NCI-H2196 (cell line): Measurements from ENCODE around the gene EPS8.

Experiments
- DNase-seq: peaks from one replicate; lab custom pipeline; 2025; ENCODE audit not compliant: unreplicated experiment; lab: John Stamatoyannopoulos, UW

Gene EPS8

GRCh38 chr12:15698377-15698871 lies 90.8 kb downstream of the EPS8 start:
- DNase-seq: no peak

DNA sequence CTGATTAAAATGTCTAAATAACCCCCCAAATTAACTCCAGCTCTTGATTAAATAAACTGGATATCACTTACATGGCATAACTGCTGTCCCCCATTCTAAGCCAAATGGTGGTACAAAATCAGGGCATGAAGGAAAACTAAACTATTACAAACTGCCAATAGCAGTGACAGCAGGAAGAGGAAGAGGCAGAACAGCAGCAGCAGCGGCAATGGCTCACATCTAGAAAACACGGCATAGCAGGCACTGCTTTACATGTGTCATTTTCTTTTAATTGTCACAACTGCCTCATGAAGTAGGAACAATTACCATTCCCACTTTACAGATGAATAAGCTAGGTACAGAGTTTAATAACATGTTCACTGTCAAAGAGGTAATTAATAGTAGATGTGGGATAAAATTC lies 92.0 kb downstream of the EPS8 start:
- no peak for DNase-seq

DNA sequence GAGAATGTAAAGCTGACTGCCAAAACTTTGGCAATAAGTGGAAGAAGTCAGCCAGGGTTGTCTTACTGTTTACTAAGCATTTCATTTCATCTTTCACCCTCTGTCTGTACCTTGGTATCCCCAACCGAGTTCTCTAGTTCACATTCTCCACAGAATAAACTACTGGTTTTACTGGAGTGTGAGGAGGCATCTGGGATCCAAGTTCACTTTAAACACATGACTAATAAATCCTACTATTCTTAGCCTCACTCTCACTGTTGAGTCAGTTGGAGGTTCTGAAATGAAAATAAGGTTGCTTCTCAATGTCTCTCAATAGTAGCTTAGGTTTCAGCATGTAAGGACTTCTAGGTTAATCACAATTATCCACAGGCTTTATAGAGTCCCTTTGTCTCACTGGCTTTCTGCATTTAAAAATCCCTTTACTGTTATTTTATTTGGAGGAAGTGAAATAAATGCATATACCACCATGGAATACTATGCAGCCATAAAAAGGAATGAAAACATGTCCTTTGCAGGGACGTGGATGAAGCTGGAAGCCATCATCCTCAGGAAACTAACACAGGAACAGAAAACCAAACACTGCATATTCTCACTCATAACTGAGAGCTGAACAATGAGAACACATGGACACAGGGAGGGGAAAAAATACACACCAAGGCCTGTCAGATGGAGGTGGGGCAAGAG lies 95.8 kb downstream of the EPS8 start:
- DNase-seq: no peak

- no peak for DNase-seq
These were observed 97.8 kb downstream of the EPS8 start for GRCh38 chr12:15691388-15691787.

- DNase-seq: no peak
These were observed 98.9 kb downstream of the EPS8 start for GRCh38 chr12:15690320-15690719.

DNA sequence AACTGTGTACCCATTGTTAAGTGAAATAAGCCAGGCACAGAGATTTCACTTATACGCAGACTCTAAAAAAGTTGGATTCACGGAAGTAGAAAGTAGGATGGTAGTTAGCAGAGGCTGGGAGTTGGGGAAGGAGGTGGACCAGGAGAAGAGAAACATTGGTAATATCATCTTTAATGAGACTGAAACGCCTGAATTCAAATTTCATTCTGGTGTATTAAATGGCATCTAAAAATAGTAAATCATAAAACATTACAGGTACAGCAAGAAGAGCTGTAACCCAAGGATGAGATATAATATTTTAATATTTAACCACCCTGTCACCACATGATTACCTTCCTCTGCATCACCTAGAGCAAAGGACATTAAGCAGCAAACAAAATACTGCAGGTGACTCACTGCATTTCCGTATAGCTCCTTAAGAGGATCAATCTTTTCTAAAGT lies 99.4 kb downstream of the EPS8 start:
- no peak for DNase-seq

DNA sequence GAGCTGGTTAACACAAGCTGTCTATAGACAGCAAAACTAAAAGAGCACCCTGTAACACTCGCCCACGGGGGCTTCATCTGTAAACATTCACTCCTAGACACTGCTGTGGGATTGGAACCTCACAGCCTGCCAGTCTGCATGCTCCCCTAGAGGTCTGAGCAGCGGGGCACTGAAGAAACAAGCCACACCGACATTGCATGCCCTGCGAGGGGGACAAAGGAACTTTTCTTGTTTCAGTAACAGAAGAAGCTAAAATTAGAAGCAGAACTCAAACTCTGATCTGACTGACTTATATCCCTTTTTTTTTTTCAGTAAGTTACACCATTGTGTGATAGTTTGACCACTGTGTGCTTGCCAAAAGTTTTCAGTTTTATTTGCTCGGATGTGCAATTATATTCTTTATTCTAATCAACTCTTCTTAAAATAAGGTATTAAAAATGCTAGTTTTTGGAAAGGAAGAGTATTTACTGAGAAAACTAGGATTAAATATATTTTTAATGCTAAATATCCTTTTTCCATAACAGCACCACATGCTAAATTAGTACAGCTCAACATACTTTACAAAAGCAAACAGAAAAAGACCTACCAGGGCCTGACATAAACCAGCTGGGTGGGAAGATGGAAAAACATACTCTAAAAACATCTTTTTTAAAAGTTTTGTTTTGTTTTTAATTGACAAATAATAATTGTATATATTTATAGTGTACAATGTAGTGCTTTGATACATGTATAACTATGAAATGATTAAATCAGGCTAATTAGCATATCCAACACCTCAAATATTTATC lies 100.2 kb downstream of the EPS8 start:
- DNase-seq: no peak

DNA sequence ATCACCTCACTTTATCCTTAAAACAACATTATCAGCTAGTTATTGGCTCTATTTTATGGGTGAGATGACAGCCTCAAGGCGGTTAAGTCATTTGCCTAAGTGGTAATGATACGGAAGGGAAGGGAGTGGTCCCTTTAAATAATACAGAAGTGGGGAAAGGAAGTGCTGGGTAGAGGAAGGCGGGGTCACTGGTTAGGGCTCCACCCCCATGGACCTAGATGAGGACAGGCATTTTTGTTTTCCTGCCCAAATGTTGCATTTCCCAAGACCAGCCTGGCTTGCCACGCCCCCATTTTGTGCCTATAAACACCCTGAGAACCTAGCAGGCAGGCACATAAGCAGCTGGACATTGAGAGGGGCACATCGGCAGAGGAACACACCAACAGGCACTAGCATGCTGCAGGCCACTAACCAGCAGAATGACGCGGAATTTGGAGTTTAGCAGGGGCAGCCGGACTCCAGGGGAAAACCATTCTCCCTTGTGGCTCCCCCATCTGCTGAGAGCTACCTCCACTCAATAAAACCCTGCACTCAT lies 100.9 kb downstream of the EPS8 start:
- no peak for DNase-seq

DNA sequence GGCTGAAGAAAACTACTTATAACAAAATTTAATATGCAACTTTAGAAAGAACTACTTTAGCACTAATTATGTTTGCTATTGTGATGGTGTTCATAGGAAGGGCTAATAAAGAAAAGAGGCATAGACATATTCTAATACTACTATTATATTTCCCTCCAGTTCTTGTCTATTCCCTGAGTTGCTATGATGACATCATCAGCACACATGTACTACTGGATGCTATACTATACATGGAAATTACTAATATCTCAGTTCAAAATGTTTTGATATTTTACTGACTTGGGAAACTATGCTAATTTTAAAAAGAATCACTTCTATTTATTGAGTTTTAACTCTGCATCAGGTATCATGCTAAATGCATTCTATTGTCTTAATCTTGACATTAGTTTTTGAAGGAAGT lies 101.6 kb downstream of the EPS8 start:
- DNase-seq: no peak

- DNase-seq: no peak
These were observed 104.1 kb downstream of the EPS8 start for GRCh38 chr12:15684896-15685658.

GRCh38 chr12:15682826-15683225 lies 106.4 kb downstream of the EPS8 start:
- DNase-seq: no peak

GRCh38 chr12:15679151-15679550 lies 110.0 kb downstream of the EPS8 start:
- DNase-seq: no peak

DNA sequence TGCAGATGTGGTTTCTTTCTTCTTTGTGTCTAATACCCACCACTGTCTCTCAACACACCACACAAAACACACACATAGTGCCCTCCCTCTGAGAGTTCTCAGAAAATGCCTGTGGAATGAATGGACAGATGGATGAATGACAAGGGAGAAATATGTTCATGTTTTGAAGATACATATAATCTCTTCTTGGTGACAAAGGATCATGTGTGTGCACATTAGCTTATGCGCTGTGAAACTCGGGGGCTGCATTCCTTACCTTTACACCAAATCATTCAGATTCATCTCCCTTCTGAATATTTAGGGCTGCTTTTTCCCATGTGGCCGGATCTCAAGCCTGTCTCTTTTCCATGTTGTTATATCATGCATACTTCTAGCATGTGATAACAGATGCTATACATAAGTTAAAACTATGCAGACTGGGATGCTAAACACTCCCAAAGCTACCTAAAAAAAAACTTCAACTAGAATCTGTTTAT lies 111.4 kb downstream of the EPS8 start:
- no peak for DNase-seq

- DNase-seq: no peak
These were observed 112.0 kb downstream of the EPS8 start for GRCh38 chr12:15677228-15677627.

- no peak for DNase-seq
These were observed 116.4 kb downstream of the EPS8 start for GRCh38 chr12:15672671-15673270.

DNA sequence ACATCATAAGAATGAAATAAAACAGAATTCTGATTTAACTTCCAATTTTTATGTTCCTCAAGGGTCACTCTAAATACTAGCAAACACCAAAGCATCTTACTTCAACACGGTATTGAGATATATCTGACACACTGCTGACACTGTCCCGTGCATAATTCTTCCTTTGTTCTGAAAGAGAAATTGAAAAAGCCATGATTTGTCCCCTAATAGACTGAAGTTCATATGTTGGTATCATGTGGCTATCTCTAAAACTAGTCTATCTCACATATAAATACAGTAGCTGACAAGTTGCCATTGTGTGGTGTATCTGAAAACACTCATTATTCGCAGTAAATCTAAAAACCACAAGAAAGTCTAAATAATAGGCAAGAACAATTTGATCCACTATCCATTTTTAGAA lies 118.4 kb downstream of the EPS8 start:
- no peak for DNase-seq

- DNase-seq: no peak
These were observed 119.8 kb downstream of the EPS8 start for GRCh38 chr12:15669256-15669948.

GRCh38 chr12:15664491-15664890 lies 124.7 kb downstream of the EPS8 start:
- DNase-seq: no peak

GRCh38 chr12:15662983-15663659 lies 126.1 kb downstream of the EPS8 start:
- DNase-seq: no peak
